SKM-1 treated with dmso at 0.1 percent for 144 hours (cell line): ENCODE data around the gene SDF2.

ENCODE experiments used
- DNase-seq: peaks from one replicate; lab custom pipeline; 2025; ENCODE audit not compliant: unreplicated experiment; lab: John Stamatoyannopoulos, UW

The SDF2 gene, protein sequence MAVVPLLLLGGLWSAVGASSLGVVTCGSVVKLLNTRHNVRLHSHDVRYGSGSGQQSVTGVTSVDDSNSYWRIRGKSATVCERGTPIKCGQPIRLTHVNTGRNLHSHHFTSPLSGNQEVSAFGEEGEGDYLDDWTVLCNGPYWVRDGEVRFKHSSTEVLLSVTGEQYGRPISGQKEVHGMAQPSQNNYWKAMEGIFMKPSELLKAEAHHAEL

DNA sequence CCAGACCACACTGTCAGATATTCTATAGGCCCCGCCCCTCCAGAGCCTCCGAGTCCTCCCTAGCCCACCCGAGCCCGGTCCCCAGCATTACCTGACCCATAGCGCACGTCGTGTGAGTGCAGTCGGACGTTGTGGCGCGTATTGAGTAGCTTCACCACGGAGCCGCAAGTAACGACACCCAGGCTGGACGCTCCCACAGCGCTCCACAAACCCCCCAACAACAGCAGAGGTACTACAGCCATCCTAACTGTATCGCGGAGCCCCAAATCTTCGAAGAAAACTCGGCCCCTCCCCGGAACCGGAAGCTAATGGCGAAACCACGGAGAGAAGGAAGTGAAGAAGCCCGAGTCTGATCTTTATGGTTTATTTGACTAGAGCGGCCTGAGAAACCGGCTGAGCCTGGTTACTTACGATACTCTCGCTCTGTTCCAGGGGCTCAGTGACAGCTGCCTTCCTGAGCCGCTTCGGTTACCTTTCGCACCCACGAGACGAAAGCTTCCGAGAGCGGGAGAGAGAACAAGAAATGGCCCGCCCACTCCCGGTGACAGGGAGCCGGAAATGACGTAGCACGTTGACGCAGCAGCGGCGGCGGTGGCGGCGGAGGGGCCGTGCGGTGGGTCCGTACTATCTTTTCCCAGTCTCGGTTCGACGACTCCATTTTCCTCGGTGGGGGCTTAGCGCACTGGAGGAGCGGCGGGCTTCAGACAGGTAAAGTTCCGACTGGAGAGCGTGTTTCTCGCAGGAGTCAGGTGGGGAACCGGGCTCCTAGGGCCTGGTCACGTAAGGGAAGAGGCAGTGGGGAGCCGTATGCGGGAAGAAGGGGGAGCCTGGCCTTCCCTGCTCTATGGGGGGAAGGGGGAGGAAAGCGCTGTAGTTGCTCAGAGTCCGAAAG is at the start of gene SDF2, which contains the start of gene SUPT6H:
Gene SDF2 (minus strand): TSS at position 272 of the 892 bp plus-strand sequence. CDS start 30 bp downstream, at position 242.
Gene SUPT6H (plus strand): TSS at position 571 of the 892 bp plus-strand sequence. CDS start 11,197 bp downstream, outside the sequence.
- peak; percentile 89 for DNase-seq

DNA sequence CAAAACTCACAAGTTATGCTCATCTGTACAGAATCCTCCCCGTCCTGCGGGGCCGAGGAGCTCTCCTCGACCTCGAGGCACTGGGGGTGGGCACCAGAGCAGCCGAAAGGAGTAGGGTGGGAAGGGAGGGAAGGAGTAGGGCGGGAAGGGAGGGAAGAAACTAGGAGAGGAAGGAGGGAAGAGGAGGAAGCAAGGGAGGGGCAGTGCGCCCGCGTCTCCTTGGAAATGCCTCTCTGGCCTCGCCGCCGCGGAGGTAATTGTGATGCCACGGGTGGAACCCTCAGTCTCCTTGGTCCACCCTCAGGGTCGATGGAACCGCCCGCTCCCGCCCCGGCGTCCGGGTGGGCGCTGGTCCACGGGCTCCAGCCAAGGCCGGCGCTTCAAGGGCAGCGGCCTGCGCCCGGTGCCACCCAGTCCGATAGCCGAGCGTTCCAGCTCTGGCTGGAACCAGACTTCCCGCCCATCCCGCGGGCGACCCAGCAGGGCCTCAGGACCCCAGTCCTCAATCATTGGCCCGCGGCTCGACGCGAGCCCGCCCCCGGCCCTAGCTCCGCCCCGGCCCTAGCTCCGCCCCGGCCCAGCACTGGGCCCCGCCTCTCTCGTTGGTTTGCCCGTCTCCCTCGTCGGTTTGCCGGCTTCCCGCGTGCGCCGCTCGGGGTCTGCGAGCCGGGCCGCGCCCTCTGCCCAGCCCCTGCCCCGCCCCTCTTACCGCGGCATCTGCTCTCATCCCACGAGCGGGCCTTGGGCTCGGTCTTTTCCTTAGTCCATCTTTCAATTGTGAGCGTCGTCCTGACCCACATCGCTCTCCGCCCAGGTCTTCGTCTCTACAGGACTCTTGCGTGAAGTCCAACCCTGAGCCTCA is 49.4 kb upstream of the SDF2 start:
- DNase-seq, result peak; percentile 65

DNA sequence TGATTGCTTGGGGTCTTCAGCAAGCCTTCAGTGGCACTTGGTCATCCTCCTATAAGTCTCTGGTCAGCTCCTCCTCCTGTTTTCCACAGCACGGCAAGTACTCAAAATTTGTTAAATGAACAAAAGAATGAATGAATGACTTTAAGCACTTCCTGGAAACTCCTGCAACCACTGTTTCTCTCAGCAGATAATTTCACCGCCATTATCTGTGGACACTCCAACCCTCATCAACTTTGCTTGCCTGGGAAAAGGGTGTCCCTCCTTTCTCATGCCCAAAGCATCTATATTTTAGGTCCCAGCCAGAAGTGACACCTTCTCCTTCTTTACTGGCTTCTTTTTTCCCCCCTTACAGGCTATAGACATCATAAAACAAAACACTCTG is 45.6 kb upstream of the SDF2 start:
- DNase-seq, result no peak

DNA sequence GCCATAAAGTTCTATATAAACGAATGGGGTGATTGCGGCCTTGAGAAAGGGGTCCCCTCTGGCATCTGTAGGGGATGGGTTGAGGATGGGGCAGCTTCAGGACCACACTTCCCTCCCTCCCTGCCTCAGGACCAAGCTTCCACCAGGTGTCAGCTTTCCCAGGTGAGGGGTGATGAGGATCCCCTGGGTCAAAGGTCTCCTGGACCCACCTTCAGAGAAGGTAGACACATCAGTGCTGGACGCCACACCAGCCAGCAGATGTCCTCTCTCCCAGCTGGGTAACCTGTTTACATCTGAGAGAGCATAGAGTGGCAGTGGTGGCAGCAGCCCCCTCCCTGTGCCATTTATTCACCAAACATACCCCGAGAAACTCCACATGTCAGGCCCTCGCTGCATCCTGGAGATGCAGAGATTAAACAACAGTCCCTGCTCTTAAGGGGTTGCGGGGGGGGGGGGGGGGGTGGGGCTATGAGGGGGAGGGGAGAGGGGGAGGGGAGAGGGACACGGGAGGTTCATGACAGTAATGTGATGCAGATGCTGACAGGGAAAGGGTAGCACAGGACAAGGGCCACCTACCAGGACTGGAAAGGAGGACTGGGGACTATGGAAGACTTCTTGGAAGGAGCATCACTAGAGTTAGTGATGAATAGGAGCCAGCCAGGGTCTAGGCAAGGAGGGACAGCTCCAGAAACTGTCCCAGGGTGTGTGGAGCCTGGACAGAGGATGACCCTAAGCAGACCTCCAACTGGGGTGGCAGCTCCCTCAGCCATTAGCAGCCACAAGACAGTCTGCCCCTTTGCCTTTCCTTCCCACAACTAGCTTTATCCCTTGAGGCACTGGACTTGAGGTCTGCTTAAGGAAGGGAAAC is 45.0 kb upstream of the SDF2 start:
- no peak for DNase-seq

DNA sequence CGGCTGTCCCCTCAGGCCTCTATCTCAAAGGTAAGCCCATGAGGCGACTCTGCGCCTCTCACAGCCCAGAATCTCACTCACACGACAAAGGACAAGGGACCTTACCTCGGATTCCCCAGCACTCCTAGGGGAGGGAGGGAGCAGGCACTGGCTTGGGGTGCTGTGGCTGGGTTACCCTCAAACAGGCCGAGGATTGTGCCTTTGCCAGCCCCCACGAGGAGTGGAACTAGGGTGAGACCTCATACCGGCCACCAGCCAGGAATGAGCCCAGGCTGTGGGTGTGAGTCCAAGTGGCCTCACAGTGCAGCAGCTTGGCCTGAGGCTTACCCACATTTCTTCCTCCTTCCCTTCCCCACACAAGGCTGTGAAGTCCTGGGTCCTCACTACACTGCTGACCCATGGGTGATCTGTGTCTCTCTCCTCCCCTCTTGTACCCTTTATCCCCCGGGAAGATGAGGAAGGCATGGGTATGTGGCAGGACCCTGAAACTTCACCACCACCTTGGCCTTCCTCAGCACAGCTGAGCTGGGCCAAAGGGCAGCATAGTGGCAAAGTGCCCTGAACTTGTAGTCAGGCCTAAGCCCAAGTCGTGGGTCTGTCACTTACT is 44.1 kb upstream of the SDF2 start:
- no peak for DNase-seq

DNA sequence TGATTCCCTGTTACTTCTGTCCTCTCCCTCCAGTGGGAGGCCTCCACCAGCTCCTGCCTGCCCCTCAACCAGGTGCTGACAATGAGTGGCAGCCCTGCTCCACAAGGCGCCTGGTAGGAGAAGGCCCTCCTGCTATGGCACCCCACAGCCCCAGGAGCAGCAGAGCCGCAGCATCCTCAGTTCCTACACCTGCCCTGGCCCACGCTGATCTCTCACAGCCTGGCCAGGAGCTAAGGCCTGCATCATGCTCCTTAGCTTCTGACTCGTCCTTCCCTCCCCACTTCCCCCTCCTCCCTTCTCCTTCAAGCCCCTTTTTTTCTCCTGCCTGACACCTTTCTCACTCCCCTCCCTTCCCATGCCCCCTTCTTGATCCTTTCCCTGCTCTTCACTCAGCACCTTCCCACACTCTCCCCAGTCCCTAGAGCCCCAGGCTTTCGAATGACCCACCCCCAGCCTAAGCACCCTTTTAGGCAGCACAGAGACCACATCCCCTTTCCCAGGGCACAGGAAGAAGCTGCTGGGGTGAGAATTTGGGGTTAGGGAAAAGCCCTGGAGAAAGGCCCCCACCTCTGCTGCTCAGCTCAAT is 43.5 kb upstream of the SDF2 start:
- DNase-seq, result no peak

DNA sequence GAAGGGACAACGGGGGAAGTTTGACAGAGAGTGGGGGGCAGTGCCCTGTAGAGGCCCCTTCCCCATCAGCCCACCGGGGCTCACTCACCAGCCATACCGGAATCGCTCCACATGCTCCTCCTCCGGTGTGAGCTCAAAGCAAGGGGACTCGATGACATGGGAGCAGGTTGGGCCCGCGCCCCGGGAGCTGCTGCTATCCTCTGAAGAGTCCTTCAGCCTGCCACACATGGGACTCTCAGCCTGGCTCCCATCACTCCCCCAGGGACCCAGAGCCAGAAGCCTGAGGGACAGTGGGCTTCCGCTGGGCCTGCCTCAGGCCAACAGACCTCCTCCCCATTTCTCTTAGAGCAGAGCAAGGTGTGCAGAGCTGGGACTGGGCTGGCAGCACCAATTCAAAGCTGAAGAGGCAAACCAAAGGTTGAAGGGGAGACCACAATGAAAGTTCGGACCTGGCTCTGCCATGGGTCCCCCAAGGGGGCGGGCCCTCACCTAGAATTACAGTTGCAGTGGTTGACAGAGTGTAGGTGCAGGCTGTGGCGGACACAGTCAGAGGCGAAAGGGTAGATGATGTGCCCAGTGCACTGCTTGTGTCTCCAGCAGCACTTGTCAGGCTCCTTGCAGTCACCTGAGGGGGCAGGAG is 42.6 kb upstream of the SDF2 start:
- DNase-seq, result no peak

DNA sequence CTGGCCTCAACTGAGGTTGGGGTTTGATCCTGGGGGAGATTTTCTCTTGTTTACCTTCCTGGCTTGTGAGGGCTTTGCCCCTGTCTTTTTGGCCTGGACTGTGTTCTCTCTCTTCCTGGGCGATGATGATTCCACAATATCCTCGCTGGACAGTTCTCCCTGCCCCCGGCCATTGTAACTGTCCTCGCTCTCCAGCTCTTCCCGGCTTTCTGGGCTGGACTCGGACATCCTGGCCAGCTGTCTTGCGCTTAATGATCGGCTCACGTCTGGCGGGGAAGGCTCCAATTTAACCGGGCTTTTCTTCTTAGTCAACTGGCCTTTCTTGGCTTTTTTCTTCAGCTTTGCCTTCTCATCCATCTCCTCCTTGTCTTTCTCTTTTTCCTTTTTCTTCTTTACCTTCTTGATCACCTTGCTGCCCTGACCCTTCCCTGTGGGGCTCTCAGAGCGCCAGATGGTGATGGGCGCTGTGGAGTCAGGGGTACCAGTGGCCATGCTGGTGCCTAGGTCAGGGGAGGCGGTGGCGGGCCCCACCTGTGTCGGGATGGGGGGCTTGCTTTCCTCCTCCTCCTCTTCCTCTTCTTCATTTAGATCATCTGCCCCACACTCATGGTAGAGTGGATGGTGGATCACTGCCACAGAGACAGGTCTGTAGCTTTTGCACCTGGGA is 42.0 kb upstream of the SDF2 start:
- no peak for DNase-seq

DNA sequence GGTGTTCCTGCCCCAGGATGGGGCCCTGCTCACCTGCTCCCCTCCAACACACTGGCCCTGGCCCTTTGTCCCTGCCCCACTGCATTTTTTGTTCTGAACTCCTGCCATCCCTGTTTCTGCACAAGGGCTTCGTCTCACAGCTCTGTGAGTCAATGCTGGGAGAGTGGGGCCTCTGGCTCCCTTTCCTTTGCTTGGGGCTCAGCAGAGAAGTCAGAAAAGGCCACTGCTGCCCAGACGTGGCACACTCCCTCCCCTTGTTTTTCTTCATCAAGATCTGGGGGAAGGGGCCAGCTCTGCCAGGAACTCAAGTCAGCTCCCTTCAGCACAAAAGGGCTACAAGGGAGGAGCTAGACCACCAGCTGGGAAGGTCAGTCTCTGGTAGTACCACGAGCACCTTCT is 41.0 kb upstream of the SDF2 start:
- no peak for DNase-seq

DNA sequence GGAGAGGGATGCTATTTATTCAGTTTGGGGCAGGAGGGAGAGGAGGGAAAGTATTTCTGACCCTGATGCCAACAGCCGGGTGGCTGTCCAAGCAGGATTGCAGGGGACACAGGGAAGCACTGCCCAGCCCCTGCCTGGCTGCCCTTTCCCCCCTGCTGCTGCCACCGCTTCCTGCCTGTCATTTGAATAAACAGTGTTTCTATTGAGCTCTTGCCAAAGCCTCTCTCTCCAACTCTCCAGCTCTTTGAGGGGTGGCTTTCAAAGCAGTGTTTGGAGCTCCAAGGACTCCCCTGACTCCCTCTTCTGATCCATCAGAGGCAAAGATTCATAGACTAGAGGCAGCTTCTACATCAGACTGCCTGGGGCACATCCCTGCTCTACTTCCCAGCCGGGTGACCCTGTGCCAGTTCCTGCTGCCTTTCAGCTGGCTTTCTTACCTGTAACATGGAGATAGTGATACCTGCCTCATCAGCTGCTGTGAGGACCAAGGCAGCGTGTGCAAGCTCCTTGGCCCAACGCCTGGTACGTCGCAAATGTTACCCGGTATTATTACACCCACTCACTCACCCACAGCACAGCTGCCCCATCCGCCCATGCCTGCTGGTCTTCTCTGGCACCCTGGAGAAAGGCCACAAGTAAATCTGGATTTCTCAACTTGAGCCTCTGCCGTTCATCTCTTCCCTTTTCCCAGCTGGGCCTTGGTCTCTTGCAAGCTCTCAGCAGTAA is 40.5 kb upstream of the SDF2 start:
- DNase-seq, result no peak

DNA sequence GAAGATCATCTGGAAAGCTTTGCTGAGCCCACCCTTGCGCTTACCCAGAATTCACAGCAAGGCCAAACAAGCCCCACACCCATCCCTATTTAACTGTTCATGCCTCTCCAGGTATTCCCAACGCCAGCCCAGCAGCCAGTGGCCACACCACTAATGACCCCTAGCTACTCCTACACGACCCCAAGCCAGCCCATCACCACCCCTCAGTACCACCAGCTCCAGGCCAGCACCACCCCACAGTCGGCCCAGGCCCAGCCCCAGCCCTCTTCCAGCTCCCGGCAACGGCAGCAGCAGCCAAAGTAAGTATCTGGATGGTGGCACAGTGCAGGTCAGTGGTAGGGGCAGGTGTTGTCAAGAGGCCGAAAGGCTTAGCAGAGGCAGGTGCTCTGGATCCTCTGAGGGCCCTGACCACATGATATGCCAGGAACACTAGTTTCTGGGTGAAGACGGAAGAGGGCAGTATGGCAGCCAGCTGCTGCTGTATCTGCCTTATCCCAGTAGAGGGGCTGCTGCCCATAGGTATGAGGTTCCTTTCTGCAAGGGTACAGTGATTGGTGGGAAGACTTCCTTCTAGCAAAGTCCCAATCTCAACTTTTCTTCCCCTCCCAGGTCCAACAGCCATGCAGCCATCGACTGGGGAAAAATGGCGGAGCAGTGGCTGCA is 39.3 kb upstream of the SDF2 start:
- no peak for DNase-seq

DNA sequence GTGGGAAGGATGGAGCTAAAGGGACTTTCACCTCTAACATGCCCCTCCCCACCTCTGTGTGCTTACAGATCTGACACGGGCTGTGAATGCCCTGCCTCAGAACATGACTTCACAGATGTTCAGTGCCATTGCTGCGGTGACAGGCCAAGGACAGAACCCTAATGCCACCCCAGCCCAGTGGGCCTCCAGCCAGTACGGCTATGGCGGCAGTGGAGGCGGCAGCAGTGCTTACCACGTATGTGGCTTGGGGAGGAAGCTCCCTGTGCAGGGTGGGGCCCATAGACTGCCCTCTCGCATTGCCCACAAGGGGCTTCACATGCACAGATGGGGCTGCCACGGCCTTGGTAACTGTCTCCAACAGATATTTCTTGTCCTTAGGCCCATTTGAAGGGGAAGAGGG is 38.6 kb upstream of the SDF2 start:
- DNase-seq, result no peak

DNA sequence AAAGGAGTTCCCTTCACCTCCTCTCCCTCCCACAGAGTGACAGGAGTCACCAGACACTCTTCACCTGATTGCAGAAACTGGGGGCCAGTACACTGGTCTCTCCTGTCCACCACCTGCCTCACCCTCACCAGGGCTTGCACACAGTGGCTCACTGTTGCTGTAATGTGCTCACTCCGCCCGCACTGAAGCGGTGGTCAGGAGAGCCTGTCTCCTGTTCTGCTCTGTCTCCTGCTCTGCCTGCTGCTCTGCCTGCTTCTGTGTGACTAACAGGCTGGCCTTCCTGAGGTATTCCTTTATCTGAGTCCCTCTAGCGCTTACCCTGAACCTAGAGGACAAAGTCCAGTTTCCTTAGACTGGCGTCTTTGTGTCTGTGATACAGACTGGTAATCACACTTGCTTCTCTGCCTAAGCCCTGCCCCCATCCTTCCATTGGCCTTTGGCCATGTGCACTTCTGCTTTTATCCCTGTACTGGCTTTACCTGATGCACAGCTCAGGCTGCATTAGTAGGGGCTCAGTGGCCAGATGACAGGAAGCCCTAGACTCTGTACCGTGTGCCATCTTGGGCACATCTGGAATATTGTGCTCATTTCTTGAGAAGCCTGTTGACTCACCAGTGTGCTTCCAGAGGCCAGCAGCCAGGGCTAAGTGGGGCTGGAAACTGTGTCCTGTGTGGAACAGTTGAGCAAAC is 36.7 kb upstream of the SDF2 start:
- no peak for DNase-seq

DNA sequence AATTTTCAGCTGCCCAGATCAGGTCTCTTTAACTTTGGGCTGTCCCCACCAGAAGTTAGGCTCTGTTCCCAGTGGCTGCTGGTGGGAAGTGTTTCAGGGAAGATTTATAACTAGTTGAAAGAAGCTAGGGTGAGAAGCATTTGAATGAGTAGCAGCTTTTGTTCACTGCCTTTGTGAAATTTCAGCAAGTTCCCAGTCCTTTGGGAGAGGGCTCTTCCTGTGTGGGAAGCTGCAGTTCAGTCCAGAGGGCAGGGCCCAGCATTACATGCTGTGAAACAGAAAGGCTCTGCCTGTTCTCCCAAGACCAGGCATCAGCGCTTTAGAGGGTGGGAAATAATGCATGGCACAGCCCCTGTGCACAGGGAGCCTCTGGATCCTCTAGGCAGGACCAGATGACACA is 32.2 kb upstream of the SDF2 start:
- DNase-seq, result no peak

DNA sequence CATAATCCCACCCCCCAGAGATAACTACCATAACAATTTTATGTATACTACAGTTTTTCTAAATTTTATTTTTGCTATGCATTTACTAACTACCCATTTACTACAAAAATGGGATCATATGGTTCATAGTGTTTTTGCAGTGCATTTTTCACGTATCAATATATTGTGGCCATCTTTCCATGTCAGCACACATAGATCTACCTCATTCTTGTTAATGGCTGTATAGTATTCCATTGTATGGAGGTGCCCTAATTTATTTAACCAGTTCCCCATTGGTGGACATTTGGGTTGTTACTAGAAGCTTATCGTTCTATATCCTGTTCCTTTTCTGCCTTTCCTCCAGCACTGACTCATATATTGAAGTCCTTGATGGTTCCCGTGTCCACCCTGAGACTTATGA is 27.3 kb upstream of the SDF2 start:
- no peak for DNase-seq

DNA sequence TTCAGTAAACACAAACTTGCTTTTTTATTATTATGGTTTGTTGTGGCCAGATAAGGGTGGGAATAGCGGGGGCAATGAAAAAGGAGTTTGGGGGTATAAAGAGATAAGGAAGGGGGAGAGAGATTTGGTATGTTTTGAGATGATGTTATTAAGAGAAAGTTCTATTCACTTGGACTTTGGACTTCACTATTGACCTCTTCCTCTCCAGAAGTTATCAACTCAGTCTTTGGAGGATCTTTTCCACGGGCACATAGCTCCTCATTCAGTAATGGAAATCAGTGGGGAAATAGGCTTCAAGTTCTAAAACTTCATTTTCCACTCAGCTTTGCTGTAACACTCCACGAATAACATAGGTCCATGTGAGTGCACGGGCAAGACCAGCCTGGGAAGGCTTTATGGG is 26.8 kb upstream of the SDF2 start:
- no peak for DNase-seq

DNA sequence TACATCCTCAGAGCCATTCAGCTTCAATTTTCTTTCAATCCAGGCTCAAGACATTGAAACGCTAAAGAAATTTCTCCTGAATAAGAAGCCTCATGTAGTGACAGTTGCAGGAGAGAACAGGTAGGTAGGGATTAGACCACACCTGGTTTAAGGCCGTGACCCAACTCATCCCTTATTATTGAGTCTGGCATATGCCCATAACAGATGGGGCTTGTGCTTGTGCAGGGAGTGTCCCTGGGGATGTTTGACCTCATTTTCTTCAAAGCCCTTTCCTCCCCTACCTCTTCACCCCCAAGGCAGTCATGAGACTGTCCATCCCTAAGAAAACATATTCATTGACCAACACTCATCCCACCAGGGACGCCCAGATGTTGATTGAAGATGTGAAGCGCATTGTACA is 24.6 kb upstream of the SDF2 start:
- DNase-seq, result no peak
